H9 (cell line): ENCODE results near the gene TCF7L2. TPM values are rescaled to one million over a fixed set of nuclear protein-coding genes. Genes with fewer than 3 reads are reported as not detected.

Experiments used
- DNase-seq: peaks from one replicate; pipeline ENCODE4 v3.0.0-alpha.2; 2017
- H2AFZ ChIP-seq: one replicate; pipeline ENCODE4 v1.6.1; 2013; ENCODE audit warnings: mild to moderate bottlenecking, low read length, control low read depth, moderate library complexity
- H2AK5ac ChIP-seq: 2 replicates; pipeline ENCODE4 v1.6.1; 2013; ENCODE audit warnings: low read length, control low read depth, mixed read lengths; ENCODE audit not compliant: insufficient read length
- H2BK120ac ChIP-seq: one replicate; pipeline ENCODE4 v1.6.1; 2013; ENCODE audit warnings: low read depth, mild to moderate bottlenecking, low read length, control low read depth, inconsistent platforms; ENCODE audit not compliant: poor library complexity, severe bottlenecking
- H2BK12ac ChIP-seq: 2 replicates; pipeline ENCODE4 v1.6.1; 2013; ENCODE audit warnings: low read length, control low read depth, mixed read lengths, low read depth; ENCODE audit not compliant: insufficient read length
- H2BK15ac ChIP-seq: 2 replicates; pipeline ENCODE4 v1.6.1; 2013; ENCODE audit warnings: low read depth, low read length, control low read depth
- H2BK20ac ChIP-seq: one replicate; pipeline ENCODE4 v1.6.1; 2013; ENCODE audit warnings: low read depth, mild to moderate bottlenecking, low read length, control low read depth, inconsistent platforms; ENCODE audit not compliant: poor library complexity, severe bottlenecking
- H2BK5ac ChIP-seq: 2 replicates; pipeline ENCODE4 v1.6.1; 2013; ENCODE audit warnings: low read length, control low read depth, mixed read lengths; ENCODE audit not compliant: insufficient read length
- H3K14ac ChIP-seq: 2 replicates; pipeline ENCODE4 v1.6.1; 2013; ENCODE audit warnings: low read length, control low read depth; ENCODE audit not compliant: insufficient read depth
- H3K18ac ChIP-seq: 2 replicates; pipeline ENCODE4 v1.6.1; 2013; ENCODE audit warnings: low read depth, mild to moderate bottlenecking, mixed read lengths, low read length, control low read depth; ENCODE audit not compliant: insufficient read length
- H3K23ac ChIP-seq: 2 replicates; pipeline ENCODE4 v1.6.1; 2013; ENCODE audit warnings: low read length, control low read depth, mixed read lengths, low read depth; ENCODE audit not compliant: insufficient read length
- H3K23me2 ChIP-seq: 2 replicates; pipeline ENCODE4 v1.6.1; 2013; ENCODE audit warnings: low read depth, mild to moderate bottlenecking, mixed read lengths, low read length, control low read depth; ENCODE audit not compliant: insufficient read length, poor library complexity, severe bottlenecking
- H3K27ac ChIP-seq: 2 replicates; pipeline ENCODE4 v1.5.1; 2013; ENCODE audit warnings: low read length, control low read depth, mixed read lengths, low read depth; ENCODE audit not compliant: insufficient read length
- H3K27me3 ChIP-seq: 2 replicates; pipeline ENCODE4 v1.6.1; 2013; ENCODE audit warnings: low read length, control low read depth, inconsistent platforms; ENCODE audit not compliant: insufficient read depth
- H3K4ac ChIP-seq: 2 replicates; pipeline ENCODE4 v1.6.1; 2013; ENCODE audit warnings: low read depth, mild to moderate bottlenecking, control low read depth, inconsistent platforms, low read length, moderate library complexity
- H3K4me1 ChIP-seq: 2 replicates; pipeline ENCODE4 v1.6.1; 2013; ENCODE audit warnings: low read length, control low read depth, inconsistent platforms; ENCODE audit not compliant: insufficient read depth
- H3K4me2 ChIP-seq: 2 replicates; pipeline ENCODE4 v1.6.1; 2013; ENCODE audit warnings: low read length, control low read depth, mixed read lengths; ENCODE audit not compliant: insufficient read length, insufficient read depth
- H3K56ac ChIP-seq: 2 replicates; pipeline ENCODE4 v1.6.1; 2013; ENCODE audit warnings: low read depth, mild to moderate bottlenecking, mixed read lengths, low read length, control low read depth; ENCODE audit not compliant: insufficient read length
- H3K79me1 ChIP-seq: 2 replicates; pipeline ENCODE4 v1.6.1; 2013; ENCODE audit warnings: low read depth, mild to moderate bottlenecking, moderate library complexity, low read length, control low read depth, inconsistent platforms; ENCODE audit not compliant: insufficient read depth, poor library complexity, severe bottlenecking
- H3K79me2 ChIP-seq: 2 replicates; pipeline ENCODE4 v1.6.1; 2013; ENCODE audit warnings: low read length, control low read depth, inconsistent platforms; ENCODE audit not compliant: insufficient read depth
- H3K9ac ChIP-seq: 2 replicates; pipeline ENCODE4 v1.6.1; 2013; ENCODE audit warnings: low read length, control low read depth, mixed read lengths; ENCODE audit not compliant: insufficient read length; ENCODE audit errors: extremely low read depth
- H3K9me3 ChIP-seq: one replicate; pipeline ENCODE4 v1.6.1; 2013; ENCODE audit warnings: low read depth, low read length, inconsistent platforms; ENCODE audit not compliant: control insufficient read depth
- H3T11ph ChIP-seq: one replicate; pipeline ENCODE4 v1.6.1; 2013; ENCODE audit warnings: mild to moderate bottlenecking, low read length, control low read depth, inconsistent platforms
- H4K20me1 ChIP-seq: one replicate; pipeline ENCODE4 v1.6.1; 2013; ENCODE audit not compliant: control insufficient read depth, insufficient read length, insufficient read depth
- H4K5ac ChIP-seq: 2 replicates; pipeline ENCODE4 v1.6.1; 2013; ENCODE audit warnings: low read depth, mild to moderate bottlenecking, mixed read lengths, low read length, control low read depth; ENCODE audit not compliant: insufficient read length
- H4K8ac ChIP-seq: replicated peaks from 2 replicates; pipeline ENCODE4 v1.6.1; 2013; ENCODE audit warnings: low read length, control low read depth, mixed read lengths, low read depth; ENCODE audit not compliant: insufficient read length
- H4K91ac ChIP-seq: 2 replicates; pipeline ENCODE4 v1.6.1; 2013; ENCODE audit warnings: low read depth, mild to moderate bottlenecking, moderate library complexity, mixed read lengths, low read length, control low read depth; ENCODE audit not compliant: insufficient read length
- H3K27ac Mint-ChIP-seq, 3 experiments: 2 replicates in 2 of 3; 3 replicates in 1 of 3; pipeline ENCODE4 v1.8.0; 2020 to 2021; ENCODE audit warnings: mixed read lengths in 3 of 3, mild to moderate bottlenecking in 1 of 3, moderate library complexity in 1 of 3
- H3K27me3 Mint-ChIP-seq: 2 replicates; pipeline ENCODE4 v1.8.0; 2021; ENCODE audit warnings: low read depth, mild to moderate bottlenecking, moderate library complexity, mixed read lengths
- H3K36me3 Mint-ChIP-seq, 3 experiments: 2 replicates in 2 of 3; 3 replicates in 1 of 3; pipeline ENCODE4 v1.8.0; 2020 to 2021; ENCODE audit warnings: low read depth in 3 of 3, mixed read lengths in 3 of 3; ENCODE audit not compliant: insufficient read depth in 1 of 3
- H3K4me1 Mint-ChIP-seq, 2 experiments: 2 replicates each; pipeline ENCODE4 v1.8.0; 2020; ENCODE audit warnings: mixed read lengths in 2 of 2
- H3K4me3 Mint-ChIP-seq, 2 experiments: 2 replicates in 1 of 2; 3 replicates in 1 of 2; pipeline ENCODE4 v1.8.0; 2020 to 2021; ENCODE audit warnings: mild to moderate bottlenecking in 2 of 2, mixed read lengths in 2 of 2, moderate library complexity in 1 of 2
- H3K9me3 Mint-ChIP-seq, 2 experiments: 2 replicates in 1 of 2; 3 replicates in 1 of 2; pipeline ENCODE4 v1.8.0; 2020; ENCODE audit warnings: mild to moderate bottlenecking in 2 of 2, mixed read lengths in 2 of 2, moderate library complexity in 1 of 2
- CTCF ChIP-seq: fragments of 200-600 bp; sonication (generic); conservative IDR thresholded peaks from 3 replicates; pipeline ENCODE4 v1.8.0; 2021; ENCODE audit warnings: antibody characterized with exemption, mild to moderate bottlenecking
- WGBS: extraction: QIAGEN DNeasy Blood & Tissue Kit; methylation state at CpG from one replicate; pipeline ENCODE4 v1.1.7; 2013; ENCODE audit warnings: missing lambda C conversion rate, low lambda C conversion rate, mixed read lengths; ENCODE audit not compliant: insufficient read length; ENCODE audit errors: extremely low coverage; 5-methylcytosine and 5-hydroxymethylcytosine counted together
- total RNA-seq: library from RNA; stranded (reverse); gene quantifications from 2 replicates; pipeline ENCODE4 v1.2.1, GENCODE V29; 2021

The TCF7L2 gene
- total RNA-seq, 1 experiment from 2014 or later = 71.1 TPM

- DNase-seq = no peak
- H2BK20ac ChIP-seq = no peak overlapping the region
- H3K79me2 ChIP-seq = peaks cover 21% of the 10 kb centered on the region; the same call in 1 of the 2 replicates
- H4K91ac ChIP-seq = no peak overlapping the region
- peaks cover 14% of the 10 kb centered on the region; the same call in 1 of the 2 replicates for H3K4me1 ChIP-seq
- no peak overlapping the region for H3K4me2 ChIP-seq
- no peak overlapping the region for H2BK5ac ChIP-seq
- no peaks in the 10 kb centered on the region for H3K9me3 ChIP-seq
- H2BK15ac ChIP-seq = no peak overlapping the region
- no peak overlapping the region for H2BK12ac ChIP-seq
- no peak overlapping the region for H2BK120ac ChIP-seq
- H3K36me3 Mint-ChIP-seq = peaks cover 28 to 44% (median 43%) of the 10 kb centered on the region in 3 experiments
- peak overlapping the region; percentile 1 to 87 (median 1); a peak in 6 of 7 replicates for H3K27ac Mint-ChIP-seq
- H4K8ac ChIP-seq = no peak overlapping the region
- H3K4me3 Mint-ChIP-seq = no peak overlapping the region
- H3K18ac ChIP-seq = no peak overlapping the region
- WGBS = no CpG with 5 or more reads among the region's 12 CpGs
- H3K27me3 ChIP-seq = no peaks in the 10 kb centered on the region
- no peak overlapping the region for H3K14ac ChIP-seq
- peaks cover 14% of the 10 kb centered on the region for H3K79me1 ChIP-seq
- no peak for TF ChIP-seq CTCF
- no peak overlapping the region for H2AFZ ChIP-seq
- no peak overlapping the region for H3K4ac ChIP-seq
- no peaks in the 10 kb centered on the region for H4K20me1 ChIP-seq
- no peak overlapping the region for H3K23ac ChIP-seq
- no peak overlapping the region for H3T11ph ChIP-seq
- no peaks in the 10 kb centered on the region for H3K23me2 ChIP-seq
- no peak overlapping the region for H3K27ac ChIP-seq
- H3K27me3 Mint-ChIP-seq = no peaks in the 10 kb centered on the region
- no peak overlapping the region for H3K9ac ChIP-seq
- H3K4me1 Mint-ChIP-seq = peaks cover 67 to 71% of the 10 kb centered on the region in 2 experiments
- no peak overlapping the region for H2AK5ac ChIP-seq
- H4K5ac ChIP-seq = no peak overlapping the region
- H3K9me3 Mint-ChIP-seq = no peaks in the 10 kb centered on the region
- no peak overlapping the region for H3K56ac ChIP-seq
These were observed 94.1 kb downstream of the TCF7L2 start for GRCh38 chr10:113044016-113044755.
